Subcutaneous abdominal adipose tissue (tissue), 5 donors: ENCODE results near the gene SPTLC1.
"Not testable (repeated sequence)": the region's sequence is repeated elsewhere in the genome, so short reads cannot be mapped to it uniquely, and the experiment has no call there.

Source experiments
- H3K27ac ChIP-seq: one replicate; pipeline ENCODE4 v1.7.0; 2013; ENCODE audit warnings: low read depth, mild to moderate bottlenecking, inconsistent platforms, low read length, moderate library complexity
- H3K27me3 ChIP-seq, 5 donors: one replicate each; pipeline ENCODE4 v1.7.0; 2013; ENCODE audit warnings: low read length in 5 of 5, inconsistent platforms in 1 of 5; ENCODE audit not compliant: control insufficient read depth in 5 of 5, insufficient read depth in 4 of 5
- H3K36me3 ChIP-seq, 5 donors: one replicate each; pipeline ENCODE4 v1.7.0; 2013; ENCODE audit warnings: low read length in 5 of 5; ENCODE audit not compliant: control insufficient read depth in 5 of 5, insufficient read depth in 5 of 5
- H3K4me1 ChIP-seq, 5 donors: one replicate each; pipeline ENCODE4 v1.7.0; 2013; ENCODE audit warnings: low read length in 5 of 5, mild to moderate bottlenecking in 3 of 5, moderate library complexity in 1 of 5; ENCODE audit not compliant: control insufficient read depth in 5 of 5, insufficient read depth in 5 of 5
- H3K4me3 ChIP-seq, 5 donors: one replicate each; pipeline ENCODE4 v1.7.0; 2013; ENCODE audit warnings: low read length in 5 of 5, low read depth in 1 of 5
- H3K9ac ChIP-seq, 5 donors: one replicate each; pipeline ENCODE4 v1.7.0; 2013; ENCODE audit warnings: low read length in 5 of 5, mild to moderate bottlenecking in 4 of 5, moderate library complexity in 3 of 5
- H3K9me3 ChIP-seq, 5 donors: one replicate each; pipeline ENCODE4 v1.7.0; 2013; ENCODE audit warnings: low read length in 5 of 5; ENCODE audit not compliant: control insufficient read depth in 5 of 5
- donor health status: healthy.
- donor health status: healthy.
- donor health status: healthy.
- donor health status: healthy.
- donor health status: healthy.

Gene SPTLC1

DNA sequence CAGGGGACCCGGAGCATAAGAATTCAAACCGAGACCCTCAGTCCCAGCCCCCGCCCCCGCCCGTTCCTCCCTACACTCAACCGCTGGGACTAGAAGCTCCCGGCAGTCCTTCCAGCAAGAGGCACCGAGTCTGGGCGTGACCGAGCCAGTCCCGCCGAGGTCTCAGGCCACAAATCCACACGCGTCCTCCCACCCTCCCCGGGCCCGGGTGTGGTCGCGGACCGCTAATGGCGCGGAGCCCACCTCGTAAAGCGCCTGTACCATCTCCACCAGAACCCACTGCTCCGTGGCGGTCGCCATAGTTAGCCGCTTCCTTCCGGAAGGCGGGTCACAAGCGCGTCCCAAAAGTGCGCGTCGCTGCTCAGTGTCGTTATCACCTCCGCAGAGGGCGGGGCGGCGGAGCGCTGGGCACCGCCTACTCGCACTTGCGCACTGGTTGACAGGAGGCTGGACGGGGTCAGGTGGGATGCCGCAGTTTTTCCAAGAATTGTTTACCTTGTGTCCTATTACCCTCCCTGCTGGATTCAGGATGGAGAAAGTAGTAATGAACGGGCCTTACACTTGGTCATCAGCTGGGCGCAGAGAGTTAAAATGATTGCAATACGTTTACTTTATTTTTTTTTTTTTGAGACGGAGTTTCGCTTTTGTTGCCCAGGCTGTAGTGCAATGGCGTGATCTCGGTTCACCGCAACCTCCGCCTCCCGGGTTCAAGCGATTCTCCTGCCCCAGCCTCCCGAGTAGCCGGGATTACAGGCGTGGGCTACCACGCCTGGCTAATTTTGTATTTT, at the start of gene SPTLC1:
Gene SPTLC1 (minus strand): TSS at position 343 of the 788 bp plus-strand sequence. CDS start 43 bp downstream, at position 300.
- H3K27ac ChIP-seq: peak within 1 kb of the TSS; percentile 83
- H3K36me3 ChIP-seq: peaks cover 10 to 20% (median 15%) of the 10 kb centered on the region in 5 donors

GRCh38 chr9:92164975-92165374, 49.8 kb upstream of the SPTLC1 start:
- peaks cover 0 to 4% (median 0%) of the 10 kb centered on the region in 5 donors for H3K27me3 ChIP-seq
- peaks cover 0 to 10% (median 5%) of the 10 kb centered on the region in 5 donors for H3K9me3 ChIP-seq
- no peaks in the 10 kb centered on the region for H3K36me3 ChIP-seq
- no peak overlapping the region for H3K27ac ChIP-seq
- no peaks in the 10 kb centered on the region for H3K4me1 ChIP-seq
- H3K9ac ChIP-seq: no peak overlapping the region
- no peak overlapping the region for H3K4me3 ChIP-seq

More for the DNA sequence above, at the start of gene SPTLC1:
- Histone ChIP-seq H3K4me3 (peak within 1 kb of the TSS; percentile 86 to 95 (median 92)), H3K9ac (peak within 1 kb of the TSS; percentile 48 to 93 (median 92)), H3K27me3 (no peaks in the 10 kb centered on the region), H3K4me1 (peaks cover 0 to 21% (median 17%) of the 10 kb centered on the region in 5 donors), H3K9me3 (no peaks in the 10 kb centered on the region)

GRCh38 chr9:92164490-92164889, 49.3 kb upstream of the SPTLC1 start:
- no peaks in the 10 kb centered on the region for H3K4me1 ChIP-seq
- no peaks in the 10 kb centered on the region for H3K36me3 ChIP-seq
- H3K27me3 ChIP-seq: peaks cover 0 to 4% (median 0%) of the 10 kb centered on the region in 5 donors
- peaks cover 0 to 10% (median 5%) of the 10 kb centered on the region in 5 donors for H3K9me3 ChIP-seq
- no peak overlapping the region for H3K27ac ChIP-seq
- H3K4me3 ChIP-seq: no peak overlapping the region
- H3K9ac ChIP-seq: no peak overlapping the region

DNA sequence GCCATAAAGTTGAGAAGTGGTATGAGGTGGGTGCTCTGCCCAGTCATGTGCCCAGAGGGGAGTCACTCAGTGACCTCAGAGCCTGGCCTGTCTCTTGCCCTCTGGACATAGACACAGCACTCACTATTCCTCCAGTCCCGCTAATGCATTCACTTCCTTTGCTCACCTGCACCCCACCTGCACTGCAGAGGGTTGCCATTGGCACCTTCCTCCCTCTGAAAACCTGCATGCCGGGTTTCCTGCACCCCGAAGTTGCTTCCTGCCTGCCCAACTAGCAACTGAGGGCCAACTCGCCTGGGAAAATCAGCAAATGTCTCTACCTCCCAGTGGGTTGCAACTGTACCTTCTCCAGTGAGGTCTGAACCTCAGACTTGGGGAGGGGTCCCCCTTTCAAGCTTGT, 48.1 kb upstream of the SPTLC1 start:
- no peak overlapping the region for H3K27ac ChIP-seq
- H3K9me3 ChIP-seq: peaks cover 0 to 10% (median 5%) of the 10 kb centered on the region in 5 donors
- no peaks in the 10 kb centered on the region for H3K36me3 ChIP-seq
- H3K27me3 ChIP-seq: peaks cover 0 to 4% (median 0%) of the 10 kb centered on the region in 5 donors
- H3K9ac ChIP-seq: no peak overlapping the region
- H3K4me3 ChIP-seq: no peak overlapping the region
- no peaks in the 10 kb centered on the region for H3K4me1 ChIP-seq

GRCh38 chr9:92160786-92161185, 45.6 kb upstream of the SPTLC1 start:
- no peak overlapping the region for H3K4me3 ChIP-seq
- H3K9me3 ChIP-seq: peaks cover 0 to 10% (median 5%) of the 10 kb centered on the region in 5 donors
- no peak overlapping the region for H3K27ac ChIP-seq
- H3K36me3 ChIP-seq: no peaks in the 10 kb centered on the region
- peaks cover 0 to 4% (median 0%) of the 10 kb centered on the region in 5 donors for H3K27me3 ChIP-seq
- H3K9ac ChIP-seq: no peak overlapping the region
- no peaks in the 10 kb centered on the region for H3K4me1 ChIP-seq

- no peak overlapping the region for H3K4me3 ChIP-seq
- H3K9ac ChIP-seq: no peak overlapping the region
- peaks cover 0 to 4% (median 0%) of the 10 kb centered on the region in 5 donors for H3K27me3 ChIP-seq
- H3K27ac ChIP-seq: no peak overlapping the region
- no peaks in the 10 kb centered on the region for H3K9me3 ChIP-seq
- H3K36me3 ChIP-seq: no peaks in the 10 kb centered on the region
- no peaks in the 10 kb centered on the region for H3K4me1 ChIP-seq
These were observed 43.8 kb upstream of the SPTLC1 start for GRCh38 chr9:92159058-92159457.

- Histone ChIP-seq H3K4me3 (no peak overlapping the region), H3K9ac (no peak overlapping the region), H3K27ac (no peak overlapping the region), H3K9me3 (no peaks in the 10 kb centered on the region), H3K4me1 (no peaks in the 10 kb centered on the region), H3K27me3 (peaks cover 0 to 4% (median 0%) of the 10 kb centered on the region in 5 donors), H3K36me3 (no peaks in the 10 kb centered on the region)
These were observed 42.9 kb upstream of the SPTLC1 start for GRCh38 chr9:92158097-92158601.

GRCh38 chr9:92155736-92156135, 40.5 kb upstream of the SPTLC1 start:
- not testable (repeated sequence) for H3K4me3 ChIP-seq, H3K27ac ChIP-seq, H3K27me3 ChIP-seq, H3K4me1 ChIP-seq, H3K9ac ChIP-seq, H3K9me3 ChIP-seq, H3K36me3 ChIP-seq

DNA sequence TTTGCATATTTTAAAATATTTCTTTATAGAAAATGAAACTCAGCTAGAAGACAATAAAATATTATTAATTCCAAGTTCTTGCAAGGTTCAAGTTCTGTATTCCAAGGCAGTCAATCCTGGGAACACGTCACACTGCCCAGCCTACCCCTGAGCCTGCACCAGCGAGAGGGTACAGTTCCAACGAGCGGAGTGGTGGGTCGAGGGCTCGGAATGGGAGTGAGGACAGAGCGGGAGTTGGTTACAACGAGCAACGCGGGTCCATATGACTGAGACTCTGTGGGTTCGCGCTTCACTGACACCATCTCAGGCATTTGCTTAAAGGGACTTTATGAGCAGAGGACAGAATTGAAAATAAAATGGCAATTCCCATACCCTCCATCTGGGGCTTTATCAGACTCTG, 40.0 kb upstream of the SPTLC1 start:
- Histone ChIP-seq H3K9me3 (no peaks in the 10 kb centered on the region), H3K4me1 (no peaks in the 10 kb centered on the region), H3K36me3 (no peaks in the 10 kb centered on the region), H3K4me3 (no peak overlapping the region), H3K9ac (no peak overlapping the region), H3K27me3 (peaks cover 0 to under 1% (median 0%) of the 10 kb centered on the region in 5 donors), H3K27ac (no peak overlapping the region)
